HG03060 (cell line): ENCODE results near the gene RXRA.

ENCODE experiments used
- ATAC-seq: cut with Tn5 transposase; IDR thresholded peaks from one replicate; pipeline ENCODE4 v1.9.1; 2021; ENCODE audit warnings: low read depth, moderate number of reproducible peaks; ENCODE audit not compliant: unreplicated experiment

RXRA gene

GRCh38 chr9:134335061-134335460, 8.8 kb downstream of the RXRA start:
- ATAC-seq, result no peak

- no peak for ATAC-seq
These were observed 9.4 kb downstream of the RXRA start for GRCh38 chr9:134335486-134336220.

GRCh38 chr9:134336228-134336627, 10.0 kb downstream of the RXRA start:
- ATAC-seq, result no peak

GRCh38 chr9:134336924-134337323, 10.7 kb downstream of the RXRA start:
- ATAC-seq, result no peak

GRCh38 chr9:134337469-134337868, 11.2 kb downstream of the RXRA start:
- no peak for ATAC-seq

GRCh38 chr9:134338394-134339182, 12.3 kb downstream of the RXRA start:
- no peak for ATAC-seq

- no peak for ATAC-seq
These were observed 13.0 kb downstream of the RXRA start for GRCh38 chr9:134339183-134339806.

- ATAC-seq, result no peak
These were observed 14.4 kb downstream of the RXRA start for GRCh38 chr9:134340475-134341160.

GRCh38 chr9:134341306-134341705, 15.1 kb downstream of the RXRA start:
- no peak for ATAC-seq

GRCh38 chr9:134341929-134342745, 15.9 kb downstream of the RXRA start:
- ATAC-seq, result no peak

GRCh38 chr9:134342746-134343115, 16.5 kb downstream of the RXRA start:
- no peak for ATAC-seq

- ATAC-seq, result no peak
These were observed 17.4 kb downstream of the RXRA start for GRCh38 chr9:134343637-134344036.

GRCh38 chr9:134344068-134344799, 18.0 kb downstream of the RXRA start:
- ATAC-seq, result no peak

GRCh38 chr9:134344800-134345310, 18.6 kb downstream of the RXRA start:
- ATAC-seq, result no peak

GRCh38 chr9:134345737-134346136, 19.5 kb downstream of the RXRA start:
- ATAC-seq, result no peak

- no peak for ATAC-seq
These were observed 19.9 kb downstream of the RXRA start for GRCh38 chr9:134346151-134346550.

GRCh38 chr9:134346840-134347583, 20.8 kb downstream of the RXRA start:
- ATAC-seq, result no peak

- no peak for ATAC-seq
These were observed 21.7 kb downstream of the RXRA start for GRCh38 chr9:134347996-134348395.
